Breast epithelium (tissue), 3 donors: ENCODE results near the gene RSPH6A.

ENCODE experiments used
- POLR2A ChIP-seq: fragments of 450-650 bp; IDR thresholded peaks from one replicate; pipeline ENCODE4 v1.6.1; 2016; ENCODE audit warnings: antibody characterized with exemption, mild to moderate bottlenecking, moderate library complexity
- POLR2AphosphoS5 ChIP-seq, 3 donors: sonication (generic); formaldehyde crosslinking; IDR thresholded peaks; one replicate each; pipeline ENCODE4 v1.6.1; 2017; ENCODE audit warnings: antibody characterized with exemption in 3 of 3
- TF ChIP-seq, protein P1 (sequence below), 3 donors: fragments of 450-650 bp; IDR thresholded peaks; one replicate each; pipeline ENCODE4 v1.5.1; 2016 to 2017; ENCODE audit warnings: antibody characterized with exemption in 3 of 3, mild to moderate bottlenecking in 3 of 3, moderate library complexity in 3 of 3

- TF ChIP-seq, protein P1, sequence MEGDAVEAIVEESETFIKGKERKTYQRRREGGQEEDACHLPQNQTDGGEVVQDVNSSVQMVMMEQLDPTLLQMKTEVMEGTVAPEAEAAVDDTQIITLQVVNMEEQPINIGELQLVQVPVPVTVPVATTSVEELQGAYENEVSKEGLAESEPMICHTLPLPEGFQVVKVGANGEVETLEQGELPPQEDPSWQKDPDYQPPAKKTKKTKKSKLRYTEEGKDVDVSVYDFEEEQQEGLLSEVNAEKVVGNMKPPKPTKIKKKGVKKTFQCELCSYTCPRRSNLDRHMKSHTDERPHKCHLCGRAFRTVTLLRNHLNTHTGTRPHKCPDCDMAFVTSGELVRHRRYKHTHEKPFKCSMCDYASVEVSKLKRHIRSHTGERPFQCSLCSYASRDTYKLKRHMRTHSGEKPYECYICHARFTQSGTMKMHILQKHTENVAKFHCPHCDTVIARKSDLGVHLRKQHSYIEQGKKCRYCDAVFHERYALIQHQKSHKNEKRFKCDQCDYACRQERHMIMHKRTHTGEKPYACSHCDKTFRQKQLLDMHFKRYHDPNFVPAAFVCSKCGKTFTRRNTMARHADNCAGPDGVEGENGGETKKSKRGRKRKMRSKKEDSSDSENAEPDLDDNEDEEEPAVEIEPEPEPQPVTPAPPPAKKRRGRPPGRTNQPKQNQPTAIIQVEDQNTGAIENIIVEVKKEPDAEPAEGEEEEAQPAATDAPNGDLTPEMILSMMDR (IDR thresholded peaks at IDR 0.05), result no peak
- TF ChIP-seq POLR2AphosphoS5 (IDR thresholded peaks at IDR 0.05) (no peak), POLR2A (no peak)
These were observed 25.9 kb downstream of the RSPH6A start for GRCh38 chr19:45789035-45789786.
